T-helper 2 cell treated with Interferon-gamma antibody and Interleukin-4, amounts not matched to agents 5 μg/mL and 100 μg/mL, for 36 hours (primary cell): ENCODE results near the gene FBXO24.
"Not testable (repeated sequence)": the region's sequence is repeated elsewhere in the genome, so short reads cannot be mapped to it uniquely, and the experiment has no call there.

Experiments used
- DNase-seq: peaks from one replicate; pipeline ENCODE4 v3.0.0; 2021; ENCODE audit warnings: low spot score
- H3K27ac Mint-ChIP-seq: one replicate; pipeline ENCODE4 v1.8.0; 2021; ENCODE audit warnings: mild to moderate bottlenecking, mixed read lengths
- H3K27me3 Mint-ChIP-seq: one replicate; pipeline ENCODE4 v1.8.0; 2021; ENCODE audit warnings: low read depth, mixed read lengths
- H3K36me3 Mint-ChIP-seq: one replicate; pipeline ENCODE4 v1.8.0; 2021; ENCODE audit warnings: low read depth, mixed read lengths
- H3K4me1 Mint-ChIP-seq: one replicate; pipeline ENCODE4 v1.8.0; 2021; ENCODE audit warnings: low read depth, mixed read lengths
- H3K4me3 Mint-ChIP-seq: one replicate; pipeline ENCODE4 v1.8.0; 2022; ENCODE audit warnings: mild to moderate bottlenecking, moderate library complexity, mixed read lengths
- H3K9me3 Mint-ChIP-seq: one replicate; pipeline ENCODE4 v1.8.0; 2021; ENCODE audit warnings: mixed read lengths

Gene FBXO24, protein sequence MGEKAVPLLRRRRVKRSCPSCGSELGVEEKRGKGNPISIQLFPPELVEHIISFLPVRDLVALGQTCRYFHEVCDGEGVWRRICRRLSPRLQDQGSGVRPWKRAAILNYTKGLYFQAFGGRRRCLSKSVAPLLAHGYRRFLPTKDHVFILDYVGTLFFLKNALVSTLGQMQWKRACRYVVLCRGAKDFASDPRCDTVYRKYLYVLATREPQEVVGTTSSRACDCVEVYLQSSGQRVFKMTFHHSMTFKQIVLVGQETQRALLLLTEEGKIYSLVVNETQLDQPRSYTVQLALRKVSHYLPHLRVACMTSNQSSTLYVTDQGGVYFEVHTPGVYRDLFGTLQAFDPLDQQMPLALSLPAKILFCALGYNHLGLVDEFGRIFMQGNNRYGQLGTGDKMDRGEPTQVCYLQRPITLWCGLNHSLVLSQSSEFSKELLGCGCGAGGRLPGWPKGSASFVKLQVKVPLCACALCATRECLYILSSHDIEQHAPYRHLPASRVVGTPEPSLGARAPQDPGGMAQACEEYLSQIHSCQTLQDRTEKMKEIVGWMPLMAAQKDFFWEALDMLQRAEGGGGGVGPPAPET

DNA sequence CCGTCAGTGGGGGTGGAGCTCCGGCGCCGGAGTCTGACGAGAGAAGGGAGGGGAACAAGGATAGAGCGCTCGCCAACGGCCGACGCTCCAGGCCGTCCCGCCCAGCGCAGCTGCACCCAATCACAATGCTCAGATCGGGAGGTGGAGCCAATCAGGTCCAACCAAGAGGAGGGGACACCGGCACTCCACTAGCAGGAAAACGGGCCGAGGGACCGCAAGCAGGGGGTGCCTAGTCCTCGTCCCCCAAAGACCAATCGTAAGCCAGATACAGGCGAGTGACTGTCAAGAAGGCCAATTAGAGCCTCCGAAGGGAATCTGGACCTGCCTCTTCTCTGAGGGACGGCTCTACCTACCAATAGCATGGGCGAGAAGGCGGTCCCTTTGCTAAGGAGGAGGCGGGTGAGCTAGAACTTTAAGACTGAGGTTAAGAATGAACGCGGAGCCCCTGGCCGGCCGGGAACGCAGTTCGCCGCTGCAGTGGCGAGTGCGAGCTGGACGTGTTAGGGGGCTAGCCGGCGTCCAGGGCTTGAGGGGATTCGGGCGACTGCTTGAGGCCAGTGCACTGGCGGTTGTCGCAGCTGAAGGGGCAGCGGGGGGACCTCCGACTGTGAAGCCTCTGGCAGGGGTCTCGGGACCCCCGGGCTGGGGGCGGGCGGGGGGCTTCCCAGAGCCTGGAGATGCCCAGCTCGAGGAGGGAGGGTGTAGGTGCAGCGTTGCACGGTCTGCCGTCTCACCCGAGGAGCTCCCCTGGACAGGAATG lies at the start of gene FBXO24:
Gene FBXO24 (plus strand): TSS at position 63 of the 760 bp plus-strand sequence. CDS start 298 bp downstream, at position 361.
- DNase-seq = peak; percentile 100
- no peaks in the 10 kb centered on the region for H3K9me3 Mint-ChIP-seq
- peaks cover 8% of the 10 kb centered on the region for H3K27me3 Mint-ChIP-seq
- H3K36me3 Mint-ChIP-seq = peaks cover 17% of the 10 kb centered on the region
- peak within 1 kb of the TSS; percentile 97 for H3K27ac Mint-ChIP-seq
- peaks cover 18% of the 10 kb centered on the region for H3K4me1 Mint-ChIP-seq
- peak within 1 kb of the TSS; percentile 98 for H3K4me3 Mint-ChIP-seq

DNA sequence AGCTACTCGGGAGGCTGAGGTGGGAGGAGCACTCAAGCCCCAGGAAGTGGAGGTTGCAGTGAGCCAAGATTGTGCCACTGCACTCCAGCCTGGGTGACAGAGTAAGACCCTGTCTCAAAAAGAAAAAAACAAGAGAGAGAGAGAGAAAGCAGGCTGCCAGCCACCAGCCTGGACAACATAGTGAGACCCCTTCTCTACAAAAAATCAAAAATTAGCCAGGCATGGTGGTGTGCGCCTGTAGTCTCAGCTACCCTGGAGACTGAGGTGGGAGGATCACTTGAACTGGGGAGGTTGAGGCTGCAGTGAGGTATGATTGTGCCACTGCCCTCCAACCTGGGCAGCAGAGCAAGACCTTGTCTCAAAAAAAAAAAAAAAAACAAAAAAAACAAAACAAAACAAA lies 49.4 kb upstream of the FBXO24 start:
- not testable (repeated sequence) for H3K27ac Mint-ChIP-seq, H3K36me3 Mint-ChIP-seq, H3K27me3 Mint-ChIP-seq, DNase-seq, H3K9me3 Mint-ChIP-seq
- H3K4me3 Mint-ChIP-seq = peak overlapping the region; percentile 24
- peaks cover 21% of the 10 kb centered on the region for H3K4me1 Mint-ChIP-seq

DNA sequence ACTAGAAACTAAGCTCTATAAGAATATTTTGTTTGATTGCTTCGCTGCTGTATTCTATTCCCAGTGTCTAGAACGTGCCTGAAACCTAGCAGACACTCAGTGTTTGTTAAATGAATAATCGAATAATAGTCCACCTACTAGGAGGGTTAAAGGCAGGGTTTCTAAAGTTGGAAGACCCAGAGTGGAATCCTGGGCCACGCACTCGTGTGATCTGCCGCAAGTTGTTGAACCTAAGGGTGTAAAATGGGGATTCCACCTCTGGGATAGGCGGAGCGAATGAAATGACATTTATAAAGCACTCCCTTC lies 47.8 kb upstream of the FBXO24 start:
- H3K36me3 Mint-ChIP-seq = peaks cover 7% of the 10 kb centered on the region
- peaks cover 32% of the 10 kb centered on the region for H3K4me1 Mint-ChIP-seq
- no peaks in the 10 kb centered on the region for H3K27me3 Mint-ChIP-seq
- no peak for DNase-seq
- peak overlapping the region; percentile 97 for H3K4me3 Mint-ChIP-seq
- peak overlapping the region; percentile 87 for H3K27ac Mint-ChIP-seq
- H3K9me3 Mint-ChIP-seq = no peaks in the 10 kb centered on the region

DNA sequence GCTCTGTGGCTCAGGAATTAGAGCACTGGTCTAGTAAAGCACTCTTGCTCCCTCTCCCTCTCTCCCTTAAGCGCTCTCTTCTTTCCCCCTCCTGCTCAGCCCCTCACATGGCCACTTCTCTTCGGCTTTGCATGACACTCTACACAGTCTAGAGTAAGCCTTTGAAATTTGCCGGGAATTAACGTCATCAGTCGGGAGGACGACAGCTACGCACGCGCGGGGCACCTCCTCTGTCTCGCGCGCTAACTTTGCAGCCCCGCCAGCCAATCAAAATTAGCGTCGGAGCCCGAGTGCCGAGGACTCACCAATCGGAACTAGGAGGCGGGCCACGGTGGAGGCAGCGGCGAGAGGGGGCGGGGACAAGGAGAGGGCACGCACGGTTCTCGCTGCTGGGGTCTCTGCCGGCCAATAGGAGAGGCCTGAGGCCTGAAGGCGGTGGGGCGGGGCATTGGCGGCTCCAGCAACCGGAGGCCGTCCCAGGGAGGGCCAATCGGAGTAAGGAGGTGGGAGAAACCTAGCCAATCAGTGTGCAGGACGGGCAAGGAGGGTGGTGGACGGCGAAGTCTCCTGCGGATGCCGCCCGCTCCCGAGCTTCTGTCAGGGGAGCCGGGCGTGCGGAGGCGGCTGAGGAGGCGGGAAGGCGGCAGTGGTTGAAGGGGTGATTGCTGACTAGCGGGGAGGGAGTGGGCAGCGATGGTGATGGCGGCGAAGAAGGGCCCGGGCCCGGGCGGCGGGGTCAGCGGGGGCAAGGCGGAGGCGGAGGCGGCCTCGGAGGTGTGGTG lies 47.3 kb upstream of the FBXO24 start, which contains the start of gene AGFG2:
Gene AGFG2 (plus strand): TSS at position 550 of the 782 bp plus-strand sequence. CDS start 144 bp downstream, at position 694.
- Mint-ChIP-seq H3K36me3 (peaks cover 7% of the 10 kb centered on the region), H3K27me3 (no peaks in the 10 kb centered on the region), H3K4me3 (peak within 1 kb of the TSS; percentile 97), H3K9me3 (no peaks in the 10 kb centered on the region), H3K4me1 (peaks cover 37% of the 10 kb centered on the region), H3K27ac (peak within 1 kb of the TSS; percentile 87)
- DNase-seq = peak; percentile 100

DNA sequence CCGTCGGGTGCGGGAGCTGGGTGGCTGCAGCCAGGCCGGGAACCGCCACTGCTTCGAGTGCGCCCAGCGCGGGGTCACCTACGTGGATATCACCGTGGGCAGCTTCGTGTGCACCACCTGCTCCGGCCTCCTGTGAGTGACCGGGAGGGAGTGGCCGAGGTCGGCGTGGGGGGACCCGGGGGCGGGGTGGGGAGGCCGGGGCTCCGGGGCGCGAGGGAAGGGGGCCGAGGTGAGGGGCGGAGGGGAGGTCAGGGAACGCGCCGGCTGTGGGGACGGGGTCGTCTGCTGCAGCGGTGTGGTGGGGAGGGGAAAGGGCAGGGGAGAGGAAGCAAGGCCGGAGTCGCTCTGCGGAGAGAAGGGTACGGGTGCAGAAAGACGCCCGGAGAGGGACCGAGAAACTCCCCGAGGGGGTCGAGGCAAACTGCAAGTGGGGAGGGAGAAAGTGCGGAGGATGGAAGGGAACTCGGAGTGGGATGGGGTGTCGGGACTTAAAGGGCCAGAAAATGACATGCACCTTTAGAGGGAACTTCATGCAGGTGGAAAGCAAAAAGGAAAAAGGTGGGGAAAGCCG lies 46.6 kb upstream of the FBXO24 start:
- no peaks in the 10 kb centered on the region for H3K9me3 Mint-ChIP-seq
- peak overlapping the region; percentile 97 for H3K4me3 Mint-ChIP-seq
- peak overlapping the region; percentile 87 for H3K27ac Mint-ChIP-seq
- H3K27me3 Mint-ChIP-seq = no peaks in the 10 kb centered on the region
- H3K36me3 Mint-ChIP-seq = peaks cover 7% of the 10 kb centered on the region
- DNase-seq = no peak
- H3K4me1 Mint-ChIP-seq = peaks cover 44% of the 10 kb centered on the region

DNA sequence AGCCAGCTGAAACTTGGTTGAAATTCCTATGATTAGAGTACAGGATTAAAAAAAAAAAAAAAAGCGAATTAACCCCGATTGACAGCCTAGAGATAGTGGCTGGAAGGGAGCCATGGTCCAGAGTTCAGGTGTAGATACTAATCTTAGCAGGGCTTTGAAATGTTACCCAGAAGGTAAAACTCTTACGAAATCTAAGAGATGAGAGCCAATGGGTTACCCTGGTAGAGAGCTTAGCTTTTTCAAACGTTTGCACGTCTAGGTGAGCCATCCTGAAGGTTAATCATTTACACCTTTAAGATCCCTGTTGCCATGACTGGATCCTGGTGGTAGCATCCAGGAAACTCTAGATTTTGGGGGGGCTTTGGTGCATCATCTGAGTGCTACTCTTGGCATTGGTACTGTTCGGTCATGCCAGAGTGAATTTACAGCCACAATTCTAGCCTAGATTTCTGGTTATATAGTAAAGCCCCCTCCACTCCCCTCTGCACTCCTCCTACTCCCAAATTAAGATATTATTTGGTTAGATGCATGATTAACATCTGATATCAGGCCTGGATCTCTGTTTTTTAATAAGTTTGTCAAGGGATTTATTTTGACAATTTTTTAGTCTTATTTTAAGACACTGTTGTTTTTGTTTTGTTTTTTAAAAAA lies 45.9 kb upstream of the FBXO24 start:
- Mint-ChIP-seq H3K4me3 (peak overlapping the region; percentile 97), H3K27ac (peak overlapping the region; percentile 42), H3K4me1 (peaks cover 51% of the 10 kb centered on the region)

DNA sequence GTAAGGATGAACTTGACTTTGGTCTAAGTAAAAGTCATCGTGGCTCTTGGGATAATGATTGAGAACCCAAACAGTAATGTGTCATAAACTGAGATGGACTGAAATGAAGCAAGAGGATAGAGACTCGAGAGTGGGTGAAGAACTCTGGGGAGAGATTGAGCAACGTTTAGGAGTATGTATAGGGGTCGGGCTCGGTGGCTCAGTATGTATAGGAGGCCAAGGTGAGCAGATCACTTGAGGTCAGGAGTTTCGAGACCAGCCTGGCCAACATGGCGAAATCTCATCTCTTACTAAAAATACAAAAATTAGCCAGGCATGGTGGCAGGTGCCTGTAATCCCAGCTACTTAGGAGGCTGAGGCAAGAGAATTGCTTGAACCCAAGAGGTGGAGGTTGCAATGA lies 44.8 kb upstream of the FBXO24 start:
- Mint-ChIP-seq H3K4me3 (peak overlapping the region; percentile 71), H3K27ac (peak overlapping the region; percentile 66), H3K4me1 (peaks cover 62% of the 10 kb centered on the region)
- DNase-seq, H3K27me3 Mint-ChIP-seq, H3K9me3 Mint-ChIP-seq, H3K36me3 Mint-ChIP-seq: not testable (repeated sequence)

More for the DNA sequence above, 45.9 kb upstream of the FBXO24 start:
- H3K36me3 Mint-ChIP-seq = peaks cover 9% of the 10 kb centered on the region
- H3K27me3 Mint-ChIP-seq = no peaks in the 10 kb centered on the region
- no peak for DNase-seq
- H3K9me3 Mint-ChIP-seq = no peaks in the 10 kb centered on the region

DNA sequence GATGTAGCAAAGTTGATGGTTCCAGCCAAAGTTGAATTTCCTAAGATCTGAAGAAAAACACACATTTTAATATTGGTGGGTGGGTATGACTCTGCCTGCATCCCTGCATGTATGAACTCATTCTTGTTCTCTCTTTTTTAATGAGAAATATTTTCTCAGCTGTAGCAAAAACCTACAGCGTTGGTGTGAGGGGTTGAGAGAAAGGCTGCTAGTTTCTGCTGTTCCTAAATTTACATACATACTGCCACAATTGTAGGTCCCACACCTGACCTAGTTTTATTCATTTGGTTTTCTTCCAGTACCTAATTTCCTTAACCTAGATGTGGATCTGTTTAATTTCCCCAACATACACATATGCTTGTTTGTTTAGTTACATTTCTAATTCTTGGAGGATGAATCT lies 42.5 kb upstream of the FBXO24 start:
- Mint-ChIP-seq H3K27ac (peak overlapping the region; percentile 94), H3K4me1 (peaks cover 78% of the 10 kb centered on the region), H3K27me3 (no peaks in the 10 kb centered on the region), H3K36me3 (peaks cover 13% of the 10 kb centered on the region), H3K9me3 (no peaks in the 10 kb centered on the region), H3K4me3 (peak overlapping the region; percentile 81)
- DNase-seq = no peak

DNA sequence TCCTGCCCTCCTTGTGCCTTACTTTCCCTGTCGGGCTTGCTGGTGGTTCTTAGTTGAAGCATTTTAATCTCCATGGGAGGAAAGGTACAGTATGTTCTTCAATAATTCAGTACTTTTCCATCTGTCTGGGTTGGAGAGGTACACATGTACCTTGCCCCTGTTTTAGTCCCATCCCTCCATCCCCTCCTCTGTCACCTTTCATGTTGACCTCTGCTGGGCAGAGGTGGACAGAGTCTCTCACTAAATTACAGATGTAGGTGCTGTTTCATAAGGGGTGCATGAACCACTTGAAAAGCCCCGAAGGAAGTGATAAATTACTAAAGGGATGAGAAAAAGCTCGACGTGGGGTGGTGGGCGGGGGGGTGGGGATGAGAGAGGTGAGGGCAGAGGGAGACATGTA lies 41.7 kb upstream of the FBXO24 start:
- Mint-ChIP-seq H3K36me3 (peaks cover 16% of the 10 kb centered on the region), H3K27ac (peak overlapping the region; percentile 94), H3K4me3 (peak overlapping the region; percentile 81), H3K4me1 (peaks cover 82% of the 10 kb centered on the region), H3K27me3 (no peaks in the 10 kb centered on the region), H3K9me3 (no peaks in the 10 kb centered on the region)
- DNase-seq = no peak

DNA sequence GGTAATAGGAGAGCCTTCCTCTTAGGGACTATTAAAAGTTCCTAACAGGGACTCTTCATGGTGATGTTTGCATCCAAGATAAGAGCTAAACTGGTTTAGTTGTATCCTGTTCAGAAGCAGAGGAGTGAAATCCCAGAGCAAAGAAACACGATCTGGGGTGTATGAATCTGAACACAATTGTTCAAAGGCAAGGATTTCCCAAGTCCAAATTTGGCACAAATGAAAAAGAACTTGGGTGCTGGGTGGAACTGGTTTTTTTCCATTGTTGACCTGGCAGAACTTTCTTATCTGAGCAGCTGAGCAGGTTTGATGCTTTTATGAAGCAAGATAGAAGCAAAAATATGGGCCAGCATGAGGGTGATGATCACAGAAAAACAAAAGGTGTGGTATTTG lies 41.2 kb upstream of the FBXO24 start:
- peak overlapping the region; percentile 81 for H3K4me3 Mint-ChIP-seq
- H3K36me3 Mint-ChIP-seq = peaks cover 14% of the 10 kb centered on the region
- no peaks in the 10 kb centered on the region for H3K27me3 Mint-ChIP-seq
- H3K4me1 Mint-ChIP-seq = peaks cover 78% of the 10 kb centered on the region
- no peak for DNase-seq
- H3K9me3 Mint-ChIP-seq = no peaks in the 10 kb centered on the region
- H3K27ac Mint-ChIP-seq = peak overlapping the region; percentile 94

DNA sequence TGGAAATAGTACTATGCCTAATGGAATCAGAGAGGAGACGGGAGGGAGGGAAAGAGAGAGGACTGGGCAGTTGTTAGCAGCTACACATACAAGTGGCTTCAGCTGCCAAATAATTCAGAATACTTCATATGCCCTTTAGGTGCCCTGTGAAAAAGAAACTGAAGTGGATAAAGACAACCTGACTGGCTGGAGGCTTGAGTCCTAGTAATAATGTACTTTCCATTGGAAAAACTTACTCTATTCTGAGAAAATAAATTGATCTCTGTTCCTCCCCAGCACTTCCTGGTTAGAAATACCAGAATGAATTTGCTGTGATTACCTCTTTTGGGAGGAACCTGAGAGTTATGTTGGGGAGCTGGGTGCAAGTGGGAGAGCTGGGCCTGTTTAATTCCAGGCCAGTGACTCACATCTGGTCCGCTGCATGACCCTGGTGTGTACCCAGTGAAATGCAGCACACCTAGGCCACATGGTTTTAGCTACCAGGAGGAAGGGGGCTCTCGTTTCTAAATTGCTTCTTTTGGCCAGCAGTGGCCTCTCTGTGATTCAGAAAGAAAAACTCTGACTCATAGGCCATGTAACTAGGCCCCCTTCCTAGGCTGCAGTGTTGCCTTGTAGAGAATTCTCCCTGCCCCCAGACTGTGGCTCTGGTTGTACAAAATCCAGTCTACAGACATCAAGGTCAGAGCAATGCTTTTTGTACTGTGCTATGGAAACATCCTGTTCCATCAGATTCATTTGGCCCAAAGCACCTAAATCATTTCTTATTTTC lies 40.6 kb upstream of the FBXO24 start:
- peak; percentile 77 for DNase-seq
- Mint-ChIP-seq H3K27me3 (no peaks in the 10 kb centered on the region), H3K27ac (peak overlapping the region; percentile 94), H3K4me3 (peak overlapping the region; percentile 81), H3K36me3 (peaks cover 18% of the 10 kb centered on the region), H3K9me3 (no peaks in the 10 kb centered on the region), H3K4me1 (peaks cover 78% of the 10 kb centered on the region)

DNA sequence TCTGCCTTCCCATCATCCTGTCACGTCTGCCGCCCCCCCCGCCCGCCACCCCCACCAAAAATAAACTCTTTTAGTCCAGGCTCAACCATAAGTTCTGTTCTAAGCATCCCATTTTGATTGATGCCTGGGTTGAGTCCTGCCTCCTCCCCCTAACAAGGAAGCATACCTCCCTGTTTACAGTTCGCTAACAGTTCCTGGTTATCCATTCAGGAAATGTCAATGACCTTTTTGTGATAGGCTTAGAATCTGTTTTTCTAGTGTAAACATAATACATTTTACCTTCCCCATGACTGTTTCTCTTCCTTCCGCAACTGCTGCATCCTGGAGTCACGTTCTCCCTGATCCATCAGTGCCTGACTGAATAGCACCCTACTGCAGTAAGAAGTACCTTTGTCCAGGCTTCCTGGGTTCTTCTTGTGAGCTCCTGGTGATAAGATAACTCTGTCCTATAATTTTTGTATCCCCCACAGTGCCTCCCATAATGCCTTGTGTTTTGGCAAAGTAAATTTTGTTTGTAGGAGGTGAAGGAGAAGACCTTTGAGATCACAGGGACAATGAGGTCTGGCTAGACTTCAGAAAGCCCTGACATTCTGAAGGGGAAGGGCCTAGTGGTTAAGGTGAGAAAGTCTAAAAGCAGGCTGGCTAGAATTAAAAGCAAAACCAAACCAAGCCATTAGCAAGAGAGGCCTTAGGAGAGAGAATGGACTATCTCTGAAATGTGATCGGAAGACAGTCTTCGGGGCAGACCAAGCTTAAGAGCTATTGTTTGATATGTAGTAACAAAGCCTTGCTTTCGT lies 39.8 kb upstream of the FBXO24 start:
- Mint-ChIP-seq H3K27me3 (no peaks in the 10 kb centered on the region), H3K9me3 (no peaks in the 10 kb centered on the region), H3K4me3 (peak overlapping the region; percentile 81), H3K4me1 (peaks cover 75% of the 10 kb centered on the region), H3K27ac (peak overlapping the region; percentile 94), H3K36me3 (peaks cover 17% of the 10 kb centered on the region)
- DNase-seq = no peak
